ENCODE results near the gene RNLS.
"Not testable (repeated sequence)": the region's sequence is repeated elsewhere in the genome, so short reads cannot be mapped to it uniquely, and the experiment has no call there.

The RNLS gene

GRCh38 chr10:88286030-88286429 is 297.1 kb downstream of the RNLS start:
- no peak overlapping the region for H3K27ac ChIP-seq
- TF ChIP-seq CTCF (IDR thresholded peaks at IDR 0.05), result no peak
- no peak for DNase-seq (ENCODE audit: low spot score)

GRCh38 chr10:88281592-88282347 is 301.3 kb downstream of the RNLS start:
- Histone ChIP-seq H3K4me3 (peak overlapping the region; percentile 13), H3K27ac (no peak overlapping the region)
- DNase-seq (ENCODE audit: low spot score), result no peak
- TF ChIP-seq CTCF (IDR thresholded peaks at IDR 0.05), result no peak

More at GRCh38 chr10:88286030-88286429, 297.1 kb downstream of the RNLS start:
- no peak overlapping the region for H3K4me3 ChIP-seq

GRCh38 chr10:88280518-88280917 is 302.6 kb downstream of the RNLS start:
- Histone ChIP-seq H3K27ac (no peak overlapping the region), H3K4me3 (no peak overlapping the region)
- DNase-seq (ENCODE audit: low spot score), result no peak
- no peak for TF ChIP-seq CTCF (IDR thresholded peaks at IDR 0.05)

GRCh38 chr10:88278912-88279311 is 304.2 kb downstream of the RNLS start:
- no peak overlapping the region for H3K4me3 ChIP-seq
- H3K27ac ChIP-seq, result no peak overlapping the region
- DNase-seq (ENCODE audit: low spot score), result no peak
- TF ChIP-seq CTCF (IDR thresholded peaks at IDR 0.05), result no peak

- DNase-seq (ENCODE audit: low spot score); H3K27ac ChIP-seq: not testable (repeated sequence)
Measured at GRCh38 chr10:88276945-88277344, 306.2 kb downstream of the RNLS start.

GRCh38 chr10:88274286-88274685 is 308.8 kb downstream of the RNLS start:
- TF ChIP-seq CTCF (IDR thresholded peaks at IDR 0.05), result no peak
- Histone ChIP-seq H3K4me3 (no peak overlapping the region), H3K27ac (no peak overlapping the region)
- no peak for DNase-seq (ENCODE audit: low spot score)

More at GRCh38 chr10:88276945-88277344, 306.2 kb downstream of the RNLS start:
- H3K4me3 ChIP-seq, result not testable (repeated sequence)

GRCh38 chr10:88273567-88273966 is 309.6 kb downstream of the RNLS start:
- DNase-seq (ENCODE audit: low spot score), result no peak
- Histone ChIP-seq H3K4me3 (no peak overlapping the region), H3K27ac (no peak overlapping the region)
- TF ChIP-seq CTCF (IDR thresholded peaks at IDR 0.05), result no peak
